NCI-H2196 (cell line): ENCODE data around the gene GULP1.

Experiments
- DNase-seq: peaks from one replicate; lab custom pipeline; 2025; ENCODE audit not compliant: unreplicated experiment; lab: John Stamatoyannopoulos, UW

GULP1 gene

GRCh38 chr2:188414869-188415753 lies 123.4 kb downstream of the GULP1 start:
- DNase-seq = no peak

- no peak for DNase-seq
These were observed 124.0 kb downstream of the GULP1 start for GRCh38 chr2:188415754-188416083.

- DNase-seq = no peak
These were observed 124.7 kb downstream of the GULP1 start for GRCh38 chr2:188416367-188416766.

- DNase-seq = no peak
These were observed 131.1 kb downstream of the GULP1 start for GRCh38 chr2:188422726-188423125.

GRCh38 chr2:188425266-188425665 lies 133.6 kb downstream of the GULP1 start:
- no peak for DNase-seq

GRCh38 chr2:188426121-188426520 lies 134.4 kb downstream of the GULP1 start:
- DNase-seq = no peak

- DNase-seq = no peak
These were observed 139.0 kb downstream of the GULP1 start for GRCh38 chr2:188430705-188431104.

- DNase-seq = no peak
These were observed 142.3 kb downstream of the GULP1 start for GRCh38 chr2:188434018-188434417.

- DNase-seq = no peak
These were observed 143.4 kb downstream of the GULP1 start for GRCh38 chr2:188435115-188435514.

- DNase-seq = no peak
These were observed 145.9 kb downstream of the GULP1 start for GRCh38 chr2:188437537-188437936.

GRCh38 chr2:188439986-188440385 lies 148.3 kb downstream of the GULP1 start:
- DNase-seq = no peak

- DNase-seq = no peak
These were observed 149.2 kb downstream of the GULP1 start for GRCh38 chr2:188440849-188441248.

GRCh38 chr2:188441288-188441947 lies 149.7 kb downstream of the GULP1 start:
- DNase-seq = no peak

GRCh38 chr2:188443207-188443606 lies 151.5 kb downstream of the GULP1 start:
- no peak for DNase-seq

GRCh38 chr2:188444106-188444835 lies 152.6 kb downstream of the GULP1 start:
- DNase-seq = no peak

- DNase-seq = no peak
These were observed 157.9 kb downstream of the GULP1 start for GRCh38 chr2:188449561-188449960.

GRCh38 chr2:188449971-188450370 lies 158.3 kb downstream of the GULP1 start:
- no peak for DNase-seq

- no peak for DNase-seq
These were observed 159.2 kb downstream of the GULP1 start for GRCh38 chr2:188450732-188451483.

- DNase-seq = no peak
These were observed 160.4 kb downstream of the GULP1 start for GRCh38 chr2:188452084-188452483.

- no peak for DNase-seq
These were observed 164.6 kb downstream of the GULP1 start for GRCh38 chr2:188456114-188456909.
